BLaER1 (cell line): Measurements from ENCODE around the gene DOCK2.

Experiments
- H3K27ac ChIP-seq: shearing (Covaris generic); formaldehyde crosslinking; 2 replicates; pipeline ENCODE4 v1.8.1; 2022
- H3K27me3 ChIP-seq: shearing (Covaris generic); formaldehyde crosslinking; 2 replicates; pipeline ENCODE4 v1.8.1; 2022
- H3K36me3 ChIP-seq: shearing (Covaris generic); formaldehyde crosslinking; 2 replicates; pipeline ENCODE4 v1.8.1; 2022
- H3K4me1 ChIP-seq: shearing (Covaris generic); formaldehyde crosslinking; 2 replicates; pipeline ENCODE4 v1.8.1; 2022
- H3K4me2 ChIP-seq: shearing (Covaris generic); formaldehyde crosslinking; 2 replicates; pipeline ENCODE4 v1.8.1; 2022
- H3K4me3 ChIP-seq: shearing (Covaris generic); formaldehyde crosslinking; 2 replicates; pipeline ENCODE4 v1.8.1; 2022
- H3K9ac ChIP-seq: shearing (Covaris generic); formaldehyde crosslinking; 2 replicates; pipeline ENCODE4 v1.8.1; 2022
- H3K9me3 ChIP-seq: shearing (Covaris generic); formaldehyde crosslinking; 2 replicates; pipeline ENCODE4 v1.8.1; 2022
- H4K20me1 ChIP-seq: shearing (Covaris generic); formaldehyde crosslinking; 2 replicates; pipeline ENCODE4 v1.8.1; 2022
- Cebpa-rat ChIP-seq: shearing (Covaris generic); IDR thresholded peaks from 2 replicates; pipeline ENCODE4 v1.8.1; 2022

DOCK2 gene

GRCh38 chr5:170075696-170076095 is 438.6 kb downstream of the DOCK2 start:
- no peaks in the 10 kb centered on the region for H4K20me1 ChIP-seq
- H3K4me3 ChIP-seq = no peak overlapping the region

DNA sequence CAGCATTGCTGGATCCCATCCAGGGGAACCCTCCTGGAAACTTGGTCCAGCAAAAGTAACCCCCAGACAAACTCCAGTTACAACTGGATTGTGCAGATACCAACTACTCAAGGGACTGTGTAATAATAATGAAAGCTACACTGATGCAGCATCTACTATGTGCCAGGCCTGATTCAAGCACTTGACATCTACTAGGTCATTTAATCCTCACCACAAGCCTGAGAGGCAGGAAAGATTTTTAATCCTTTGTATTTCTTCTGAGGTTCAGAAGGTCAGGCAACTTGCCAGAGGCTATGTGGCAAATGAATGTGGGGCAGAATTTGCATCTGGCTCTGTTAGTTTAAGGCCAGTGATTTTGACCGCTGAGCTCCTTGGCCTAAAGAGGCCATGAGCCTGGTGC is 439.1 kb downstream of the DOCK2 start:
- H3K4me1 ChIP-seq = no peaks in the 10 kb centered on the region
- no peaks in the 10 kb centered on the region for H3K9me3 ChIP-seq
- H3K4me3 ChIP-seq = no peak overlapping the region
- H3K27me3 ChIP-seq = no peaks in the 10 kb centered on the region
- H3K4me2 ChIP-seq = no peak overlapping the region
- no peaks in the 10 kb centered on the region for H4K20me1 ChIP-seq
- peaks cover 69% of the 10 kb centered on the region for H3K36me3 ChIP-seq
- TF ChIP-seq Cebpa-rat = no peak
- no peak overlapping the region for H3K27ac ChIP-seq
- H3K9ac ChIP-seq = no peak overlapping the region

More at GRCh38 chr5:170075696-170076095, 438.6 kb downstream of the DOCK2 start:
- Histone ChIP-seq H3K27ac (no peak overlapping the region), H3K36me3 (peaks cover 69% of the 10 kb centered on the region), H3K9ac (no peak overlapping the region), H3K4me2 (no peak overlapping the region), H3K27me3 (no peaks in the 10 kb centered on the region), H3K4me1 (no peaks in the 10 kb centered on the region), H3K9me3 (peaks cover 3% of the 10 kb centered on the region; the same call in 1 of the 2 replicates)
- TF ChIP-seq Cebpa-rat = no peak

- no peak overlapping the region for H3K4me3 ChIP-seq
- peaks cover 74% of the 10 kb centered on the region for H3K36me3 ChIP-seq
- H3K27me3 ChIP-seq = no peaks in the 10 kb centered on the region
- H3K27ac ChIP-seq = no peak overlapping the region
- H3K9me3 ChIP-seq = no peaks in the 10 kb centered on the region
- no peak overlapping the region for H3K4me2 ChIP-seq
- no peak for TF ChIP-seq Cebpa-rat
- no peaks in the 10 kb centered on the region for H3K4me1 ChIP-seq
- H4K20me1 ChIP-seq = no peaks in the 10 kb centered on the region
- H3K9ac ChIP-seq = no peak overlapping the region
Measured at GRCh38 chr5:170076739-170077138, 439.7 kb downstream of the DOCK2 start.

DNA sequence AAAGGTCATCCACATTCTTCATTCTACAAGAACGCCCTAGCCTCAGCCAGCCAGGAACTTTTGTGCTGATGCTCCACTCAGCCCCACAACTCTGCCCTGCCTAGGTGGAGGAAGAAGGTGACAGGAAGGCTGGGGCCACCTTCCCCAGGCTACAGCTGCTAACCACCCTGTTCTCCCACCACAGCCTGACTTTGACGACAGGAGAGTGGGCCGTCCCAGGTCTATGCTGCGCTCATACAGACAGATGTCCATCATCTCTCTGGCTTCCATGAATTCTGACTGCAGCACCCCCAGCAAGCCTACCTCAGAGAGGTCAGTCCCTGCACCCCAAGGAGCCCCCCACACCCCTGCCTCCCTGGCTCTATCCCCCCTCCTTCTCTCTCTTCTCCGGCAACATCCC is 440.5 kb downstream of the DOCK2 start:
- Histone ChIP-seq H3K4me3 (no peak overlapping the region), H3K4me2 (no peak overlapping the region), H3K27ac (no peak overlapping the region), H3K9me3 (no peaks in the 10 kb centered on the region), H3K27me3 (no peaks in the 10 kb centered on the region), H3K9ac (no peak overlapping the region), H3K36me3 (peaks cover 82% of the 10 kb centered on the region), H3K4me1 (no peaks in the 10 kb centered on the region), H4K20me1 (no peaks in the 10 kb centered on the region)
- no peak for TF ChIP-seq Cebpa-rat

GRCh38 chr5:170078458-170078857 is 441.4 kb downstream of the DOCK2 start:
- Histone ChIP-seq H3K27ac (no peak overlapping the region), H3K9ac (no peak overlapping the region), H3K4me3 (no peak overlapping the region), H3K27me3 (no peaks in the 10 kb centered on the region), H4K20me1 (no peaks in the 10 kb centered on the region), H3K36me3 (peaks cover 91% of the 10 kb centered on the region), H3K9me3 (no peaks in the 10 kb centered on the region), H3K4me1 (no peaks in the 10 kb centered on the region), H3K4me2 (no peak overlapping the region)
- no peak for TF ChIP-seq Cebpa-rat

GRCh38 chr5:170078931-170079330 is 441.9 kb downstream of the DOCK2 start:
- Histone ChIP-seq H3K9me3 (no peaks in the 10 kb centered on the region), H3K27me3 (no peaks in the 10 kb centered on the region), H3K4me3 (no peak overlapping the region), H3K4me1 (no peaks in the 10 kb centered on the region), H3K27ac (no peak overlapping the region), H4K20me1 (no peaks in the 10 kb centered on the region), H3K36me3 (peaks cover 96% of the 10 kb centered on the region), H3K4me2 (no peak overlapping the region), H3K9ac (no peak overlapping the region)
- no peak for TF ChIP-seq Cebpa-rat

DNA sequence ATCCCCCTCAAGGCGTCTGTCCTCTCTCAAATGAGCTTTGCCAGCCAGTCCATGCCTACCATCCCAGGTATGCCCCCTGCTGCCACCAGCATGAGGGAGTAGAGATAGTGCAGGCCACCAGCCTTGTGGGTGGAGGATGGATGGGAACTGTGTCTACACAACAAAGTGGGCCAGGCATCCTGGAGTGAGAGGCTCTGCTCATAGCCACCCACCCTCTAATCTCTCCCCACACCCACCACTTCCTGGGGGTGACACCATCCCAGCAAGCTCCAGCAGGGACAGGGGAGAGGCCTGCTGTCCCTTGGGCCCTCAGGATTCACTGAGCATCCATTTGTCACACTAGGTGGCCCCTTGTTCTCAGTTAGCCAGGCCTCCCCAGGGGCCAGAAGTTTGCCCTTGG is 443.1 kb downstream of the DOCK2 start:
- Histone ChIP-seq H3K36me3 (peaks cover 98% of the 10 kb centered on the region), H3K4me1 (no peaks in the 10 kb centered on the region), H3K27ac (no peak overlapping the region), H3K4me3 (no peak overlapping the region), H3K4me2 (no peak overlapping the region), H3K9ac (no peak overlapping the region), H3K9me3 (no peaks in the 10 kb centered on the region), H3K27me3 (no peaks in the 10 kb centered on the region), H4K20me1 (no peaks in the 10 kb centered on the region)
- no peak for TF ChIP-seq Cebpa-rat

DNA sequence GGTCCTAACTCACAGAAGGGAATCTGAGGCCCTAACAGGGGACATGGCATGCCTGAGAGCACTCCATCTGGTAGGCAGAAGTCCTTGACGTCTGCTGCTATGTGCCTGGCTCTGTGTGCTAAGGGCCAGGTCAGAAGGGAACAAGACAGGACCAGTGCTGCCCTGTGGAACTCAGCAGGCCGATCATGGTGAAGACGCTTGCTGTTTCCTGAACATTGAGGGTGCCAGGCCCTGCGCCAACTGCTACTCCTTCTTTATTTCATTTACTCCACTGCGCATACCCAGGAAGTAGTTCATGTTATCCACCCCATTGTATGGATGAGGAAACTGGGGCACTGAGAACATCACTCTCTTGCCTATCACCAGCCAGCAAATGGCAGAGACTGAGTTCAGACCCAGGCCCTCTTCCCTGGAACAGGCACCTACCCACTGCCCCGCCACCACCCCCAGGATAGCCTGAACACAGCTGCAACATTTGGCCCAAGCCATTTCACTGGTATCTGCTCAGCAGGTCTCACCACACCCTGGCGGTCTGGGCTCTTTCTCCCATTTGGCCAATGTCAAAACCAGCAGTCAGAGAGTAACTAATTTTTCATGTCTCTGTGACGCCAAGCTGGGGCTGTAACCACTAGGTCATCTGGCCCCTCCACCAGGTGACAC is 443.8 kb downstream of the DOCK2 start:
- H3K36me3 ChIP-seq = peaks cover 100% of the 10 kb centered on the region

GRCh38 chr5:170081616-170082015 is 444.5 kb downstream of the DOCK2 start:
- TF ChIP-seq Cebpa-rat = no peak
- peaks cover 97% of the 10 kb centered on the region for H3K36me3 ChIP-seq
- no peaks in the 10 kb centered on the region for H4K20me1 ChIP-seq
- no peak overlapping the region for H3K27ac ChIP-seq
- no peaks in the 10 kb centered on the region for H3K9me3 ChIP-seq
- H3K4me2 ChIP-seq = no peak overlapping the region
- H3K27me3 ChIP-seq = no peaks in the 10 kb centered on the region
- no peaks in the 10 kb centered on the region for H3K4me1 ChIP-seq
- no peak overlapping the region for H3K4me3 ChIP-seq
- H3K9ac ChIP-seq = no peak overlapping the region

More for the DNA sequence above, 443.8 kb downstream of the DOCK2 start:
- no peak overlapping the region for H3K4me3 ChIP-seq
- no peak overlapping the region for H3K9ac ChIP-seq
- no peak overlapping the region for H3K27ac ChIP-seq
- H3K4me2 ChIP-seq = no peak overlapping the region
- TF ChIP-seq Cebpa-rat = no peak
- no peaks in the 10 kb centered on the region for H3K9me3 ChIP-seq
- H4K20me1 ChIP-seq = no peaks in the 10 kb centered on the region
- no peaks in the 10 kb centered on the region for H3K27me3 ChIP-seq
- no peaks in the 10 kb centered on the region for H3K4me1 ChIP-seq

DNA sequence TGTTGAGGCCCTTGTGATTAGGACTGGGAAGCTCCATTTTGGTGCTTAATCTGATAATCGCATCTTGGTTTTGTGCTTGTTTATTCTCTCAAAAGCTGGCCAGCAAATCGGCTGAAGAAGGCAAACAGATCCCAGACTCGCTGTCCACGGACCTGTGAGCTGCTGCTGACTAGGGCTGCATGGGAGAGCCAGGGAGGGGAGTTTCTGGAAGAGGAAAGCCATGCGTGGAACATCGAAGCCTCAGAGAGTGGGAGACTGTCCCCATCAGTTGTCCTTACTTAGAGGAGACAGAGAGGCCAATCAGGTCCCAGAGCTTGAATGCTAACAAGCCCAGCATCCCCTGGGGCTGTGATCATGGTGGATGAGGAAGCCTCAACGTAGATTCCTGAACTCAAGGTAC is 445.6 kb downstream of the DOCK2 start:
- Histone ChIP-seq H3K27ac (no peak overlapping the region), H3K9ac (no peak overlapping the region), H3K4me1 (no peaks in the 10 kb centered on the region), H3K27me3 (no peaks in the 10 kb centered on the region), H4K20me1 (no peaks in the 10 kb centered on the region), H3K9me3 (no peaks in the 10 kb centered on the region), H3K4me2 (no peak overlapping the region), H3K36me3 (peaks cover 86% of the 10 kb centered on the region), H3K4me3 (no peak overlapping the region)
- TF ChIP-seq Cebpa-rat = no peak
